Measurements from ENCODE around the gene COL18A1.

Gene COL18A1

GRCh38 chr21:45451771-45452182 lies 46.8 kb downstream of the COL18A1 start:
- in situ Hi-C loops (cut with MboI; ENCODE audit: low pct_unique_long_range_greater_than_20kb, low sequenced_read_pairs, unreplicated experiment) = no loop called here
- no peak for DNase-seq (ENCODE audit: low spot score)
- no peak for TF ChIP-seq CTCF (IDR thresholded peaks at IDR 0.05; ENCODE audit: extremely low read depth, insufficient read depth, missing control alignments)

GRCh38 chr21:45452696-45453307 lies 47.8 kb downstream of the COL18A1 start:
- in situ Hi-C loops (cut with MboI; ENCODE audit: low pct_unique_long_range_greater_than_20kb, low sequenced_read_pairs, unreplicated experiment) = no loop called here
- DNase-seq (ENCODE audit: low spot score) = no peak
- no peak for TF ChIP-seq CTCF (IDR thresholded peaks at IDR 0.05; ENCODE audit: extremely low read depth, insufficient read depth, missing control alignments)

- in situ Hi-C loops (cut with MboI; ENCODE audit: low pct_unique_long_range_greater_than_20kb, low sequenced_read_pairs, unreplicated experiment) = no loop called here
- DNase-seq (ENCODE audit: low spot score) = no peak
- no peak for TF ChIP-seq CTCF (IDR thresholded peaks at IDR 0.05; ENCODE audit: extremely low read depth, insufficient read depth, missing control alignments)
Observed at GRCh38 chr21:45453308-45453950, 48.5 kb downstream of the COL18A1 start.

GRCh38 chr21:45454060-45454925 lies 49.3 kb downstream of the COL18A1 start:
- no peak for DNase-seq (ENCODE audit: low spot score)
- in situ Hi-C loops (cut with MboI; ENCODE audit: low pct_unique_long_range_greater_than_20kb, low sequenced_read_pairs, unreplicated experiment) = no loop called here
- no peak for TF ChIP-seq CTCF (IDR thresholded peaks at IDR 0.05; ENCODE audit: extremely low read depth, insufficient read depth, missing control alignments)

- DNase-seq (ENCODE audit: low spot score) = no peak
- in situ Hi-C loops (cut with MboI; ENCODE audit: low pct_unique_long_range_greater_than_20kb, low sequenced_read_pairs, unreplicated experiment) = no loop called here
- no peak for TF ChIP-seq CTCF (IDR thresholded peaks at IDR 0.05; ENCODE audit: extremely low read depth, insufficient read depth, missing control alignments)
Observed at GRCh38 chr21:45454926-45455673, 50.1 kb downstream of the COL18A1 start.
